A549 (cell line): ENCODE data around the gene FAM76A.

Source experiments
- BCL3 ChIP-seq: fragments of >200 bp; sonication (Bioruptor Twin); formaldehyde crosslinking; IDR thresholded peaks from 3 replicates; pipeline ENCODE4 v1.6.1; 2016
- CBX2 ChIP-seq: fragments of 200-600 bp; sonication (generic); IDR thresholded peaks from 2 replicates; pipeline ENCODE4 v1.6.1; 2016; ENCODE audit warnings: low read depth, mild to moderate bottlenecking, borderline replicate concordance
- CTCF ChIP-seq: fragments of >200 bp; sonication (Bioruptor Twin); formaldehyde crosslinking; IDR thresholded peaks from 3 replicates; pipeline ENCODE4 v1.5.1; 2016
- EHMT2 ChIP-seq: fragments of 200-600 bp; sonication (generic); IDR thresholded peaks from 2 replicates; pipeline ENCODE4 v1.6.1; 2016; ENCODE audit warnings: antibody characterized with exemption, low read depth, mild to moderate bottlenecking, moderate library complexity
- EP300 ChIP-seq, 2 experiments: fragments of >200 bp; sonication (Bioruptor Twin); formaldehyde crosslinking; IDR thresholded peaks; 2 replicates in 1 of 2; 3 replicates in 1 of 2; pipeline ENCODE4 v1.6.1; 2016 to 2017
- MYC ChIP-seq: IDR thresholded peaks from 2 replicates; pipeline ENCODE4 v1.6.1; 2012; ENCODE audit warnings: mild to moderate bottlenecking, inconsistent platforms, low read length, improper control_type of control experiment, borderline replicate concordance
- RARB ChIP-seq: fragments of 250-450 bp; sonication (Bioruptor Pico); IDR thresholded peaks from 2 replicates; pipeline ENCODE4 v1.8.0; 2021; ENCODE audit warnings: mild to moderate bottlenecking, moderate library complexity

GRCh38 chr1:27719286-27720251, 6.2 kb upstream of the FAM76A start:
- no peak for TF ChIP-seq CBX2
- no peak for TF ChIP-seq MYC
- no peak for TF ChIP-seq CTCF
- no peak for TF ChIP-seq BCL3
- no peak for TF ChIP-seq RARB
- no peak for TF ChIP-seq EHMT2
- no peak for TF ChIP-seq EP300 (IDR thresholded peaks at IDR 0.05)
